Testis (tissue), 3 donors: ENCODE results near the gene FAM13C. TPM values are rescaled to one million over a fixed set of nuclear protein-coding genes. Genes with fewer than 3 reads are reported as not detected.

ENCODE experiments used
- DNase-seq: peaks from one replicate; pipeline ENCODE4 v3.0.0-alpha.2; 2019
- H3K27ac ChIP-seq, 2 donors: fragments of 200-600 bp; sonication (generic); one replicate each; pipeline ENCODE4 v1.5.1; 2019
- H3K27me3 ChIP-seq: fragments of 200-600 bp; sonication (generic); one replicate; pipeline ENCODE4 v1.5.1; 2019
- H3K36me3 ChIP-seq: fragments of 200-600 bp; sonication (generic); one replicate; pipeline ENCODE4 v1.5.1; 2017; ENCODE audit warnings: low read depth; ENCODE audit errors: missing control alignments
- H3K4me1 ChIP-seq: fragments of 200-600 bp; sonication (generic); one replicate; pipeline ENCODE4 v1.5.1; 2019
- H3K4me3 ChIP-seq, 2 donors: fragments of 200-600 bp; sonication (generic); one replicate each; pipeline ENCODE4 v1.5.1; 2017 to 2019
- H3K9me3 ChIP-seq: fragments of 200-600 bp; sonication (generic); one replicate; pipeline ENCODE4 v1.5.1; 2017
- POLR2A ChIP-seq: fragments of 450-650 bp; IDR thresholded peaks from one replicate; pipeline ENCODE4 v1.6.1; 2017; ENCODE audit warnings: antibody characterized with exemption, mild to moderate bottlenecking, moderate library complexity
- WGBS, 2 donors: methylation state at CpG; one replicate each; pipeline ENCODE4 v1.1.5; 2018; 5-methylcytosine and 5-hydroxymethylcytosine counted together
- intact Hi-C: fragments of 100-400 bp; cut with DNase I; formaldehyde crosslinking; loops from one replicate; pipeline ENCODE4 v1.15.1; 2023; ENCODE audit warnings: low total_unique reads
- polyA plus RNA-seq: library from polyadenylated mRNA; stranded (reverse); fragments of 350-450 nt; fragmentation: Illumina TruSeq; extraction: RNeasy Lipid Tissue Mini Kit (QIAGEN cat#74804); gene quantifications from one replicate; pipeline ENCODE4 v1.2.3, GENCODE V29; 2014; ENCODE audit warnings: low read depth, low replicate concordance; ENCODE audit not compliant: insufficient read depth
- total RNA-seq, 2 donors: library from RNA; depleted of rRNA; stranded (reverse); fragments of >200 nt; gene quantifications; one replicate each; pipeline ENCODE4 v1.2.3, GENCODE V29; 2016
- TF ChIP-seq, protein P1 (sequence below), 3 experiments: fragments of 450-650 bp in 2 of 3; fragments of 200-600 bp in 1 of 3; sonication (generic) in 1 of 3; IDR thresholded peaks; one replicate each; pipeline ENCODE4 v1.5.1; 2016 to 2019; ENCODE audit warnings: antibody characterized with exemption in 3 of 3, mild to moderate bottlenecking in 2 of 3, moderate library complexity in 1 of 3

The FAM13C gene
- total and polyA plus RNA-seq, 3 donors from 2014 or later = 12.9 to 50.9 (median 38.5) TPM

DNA sequence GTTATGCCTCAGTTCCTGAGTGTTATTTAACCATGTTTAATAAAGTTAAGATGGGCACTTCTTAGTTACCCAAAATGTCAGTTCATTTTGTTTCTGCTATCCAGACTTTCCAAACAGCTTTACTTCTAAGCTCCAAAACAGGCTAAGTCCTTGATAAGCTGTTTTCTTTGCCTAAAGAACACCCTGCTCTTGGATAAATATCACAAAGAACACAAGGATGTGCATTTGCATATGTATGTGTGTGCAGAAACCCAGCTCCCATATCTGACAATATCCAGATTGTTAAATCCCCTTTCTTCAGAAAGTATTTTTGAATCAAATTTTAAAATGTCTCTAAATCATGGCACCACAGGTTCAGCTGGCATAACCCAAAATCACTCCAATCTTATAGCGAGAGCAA is 19.6 kb downstream of the FAM13C start:
- 53 to 82% methylated on average over 1 of the region's 1 CpG for WGBS, 2 donors
- Histone ChIP-seq H3K9me3 (no peaks in the 10 kb centered on the region), H3K4me3 (no peak overlapping the region), H3K36me3 (no peaks in the 10 kb centered on the region), H3K4me1 (peaks cover 24% of the 10 kb centered on the region), H3K27ac (peak overlapping the region; percentile 9 to 31), H3K27me3 (no peaks in the 10 kb centered on the region)
- TF ChIP-seq, protein P1, sequence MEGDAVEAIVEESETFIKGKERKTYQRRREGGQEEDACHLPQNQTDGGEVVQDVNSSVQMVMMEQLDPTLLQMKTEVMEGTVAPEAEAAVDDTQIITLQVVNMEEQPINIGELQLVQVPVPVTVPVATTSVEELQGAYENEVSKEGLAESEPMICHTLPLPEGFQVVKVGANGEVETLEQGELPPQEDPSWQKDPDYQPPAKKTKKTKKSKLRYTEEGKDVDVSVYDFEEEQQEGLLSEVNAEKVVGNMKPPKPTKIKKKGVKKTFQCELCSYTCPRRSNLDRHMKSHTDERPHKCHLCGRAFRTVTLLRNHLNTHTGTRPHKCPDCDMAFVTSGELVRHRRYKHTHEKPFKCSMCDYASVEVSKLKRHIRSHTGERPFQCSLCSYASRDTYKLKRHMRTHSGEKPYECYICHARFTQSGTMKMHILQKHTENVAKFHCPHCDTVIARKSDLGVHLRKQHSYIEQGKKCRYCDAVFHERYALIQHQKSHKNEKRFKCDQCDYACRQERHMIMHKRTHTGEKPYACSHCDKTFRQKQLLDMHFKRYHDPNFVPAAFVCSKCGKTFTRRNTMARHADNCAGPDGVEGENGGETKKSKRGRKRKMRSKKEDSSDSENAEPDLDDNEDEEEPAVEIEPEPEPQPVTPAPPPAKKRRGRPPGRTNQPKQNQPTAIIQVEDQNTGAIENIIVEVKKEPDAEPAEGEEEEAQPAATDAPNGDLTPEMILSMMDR (IDR thresholded peaks at IDR 0.05) = no peak
- TF ChIP-seq POLR2A = no peak
- intact Hi-C loops = no loop called here
- no peak for DNase-seq

DNA sequence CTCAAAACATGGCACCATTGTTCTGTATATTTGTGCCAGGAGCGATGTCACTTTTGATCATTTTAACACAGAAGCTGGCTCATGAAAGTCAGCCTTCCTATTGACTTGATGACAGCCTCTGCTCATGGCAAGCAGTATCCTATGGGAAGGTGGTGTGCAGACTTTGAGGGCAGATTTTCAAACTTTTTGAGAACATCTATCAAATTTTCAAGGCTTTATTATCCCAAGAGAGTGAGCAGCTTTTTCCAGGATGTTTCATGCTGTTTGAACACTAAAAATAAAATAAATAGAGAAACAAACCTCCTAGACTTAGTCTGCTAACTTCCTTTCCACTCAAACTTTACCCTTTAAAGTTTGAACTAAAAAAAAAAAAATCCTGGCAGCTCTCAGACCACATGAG is 20.3 kb downstream of the FAM13C start:
- no peak for DNase-seq
- intact Hi-C loops = no loop called here
- H3K4me3 ChIP-seq = no peak overlapping the region
- no peaks in the 10 kb centered on the region for H3K27me3 ChIP-seq
- TF ChIP-seq POLR2A = no peak
- TF ChIP-seq, protein P1 (IDR thresholded peaks at IDR 0.05) = no peak
- H3K4me1 ChIP-seq = peaks cover 29% of the 10 kb centered on the region
- H3K9me3 ChIP-seq = no peaks in the 10 kb centered on the region
- 55 to 67% methylated on average over 1 of the region's 1 CpG for WGBS, 2 donors
- no peaks in the 10 kb centered on the region for H3K36me3 ChIP-seq
- peak overlapping the region; percentile 9 to 31 for H3K27ac ChIP-seq

DNA sequence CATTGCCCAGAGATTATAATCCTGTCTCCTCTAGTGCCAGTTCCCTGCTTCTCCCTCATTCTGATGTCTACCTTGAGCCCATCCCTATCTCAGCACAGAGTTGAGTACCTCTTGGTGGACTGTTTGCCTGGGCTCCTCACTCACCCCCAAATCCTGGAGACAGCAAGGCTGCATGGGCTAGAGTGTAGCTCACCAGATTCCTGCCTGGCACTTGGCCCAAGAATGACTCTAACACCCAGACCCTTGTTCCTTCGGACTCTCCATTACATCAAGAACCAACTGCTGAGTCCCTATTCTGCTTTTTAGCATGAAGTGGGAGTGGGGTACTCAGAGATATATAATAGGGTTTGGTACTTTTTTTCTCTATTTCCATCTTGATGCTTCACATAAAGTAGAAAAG is 22.1 kb downstream of the FAM13C start:
- H3K27ac ChIP-seq = peak overlapping the region; percentile 28 to 76

DNA sequence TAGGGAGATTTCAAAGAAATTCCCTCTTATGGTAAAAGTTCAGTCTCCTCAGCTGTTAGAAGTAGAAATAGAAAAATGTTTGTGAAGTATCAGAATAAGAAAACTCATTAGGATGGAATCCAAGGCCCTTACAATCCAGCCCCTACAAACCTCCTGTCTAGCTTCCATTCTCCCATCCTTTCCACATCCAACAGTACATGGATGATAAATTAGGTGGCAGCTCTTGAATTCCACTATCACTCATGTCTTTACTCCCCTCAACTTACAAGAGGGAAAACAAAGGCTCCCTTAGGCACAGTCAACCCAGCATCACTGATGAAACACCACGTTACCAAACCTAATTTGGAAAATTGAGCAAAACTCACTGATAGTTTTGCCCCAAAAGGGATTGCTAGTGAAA is 23.0 kb downstream of the FAM13C start:
- no peaks in the 10 kb centered on the region for H3K36me3 ChIP-seq
- intact Hi-C loops = no loop called here
- H3K27ac ChIP-seq = peak overlapping the region; percentile 36 to 76
- H3K27me3 ChIP-seq = no peaks in the 10 kb centered on the region
- 30 to 58% methylated on average over 1 of the region's 1 CpG for WGBS, 2 donors
- peaks cover 32% of the 10 kb centered on the region for H3K4me1 ChIP-seq
- no peaks in the 10 kb centered on the region for H3K9me3 ChIP-seq
- H3K4me3 ChIP-seq = no peak overlapping the region
- TF ChIP-seq POLR2A = no peak
- TF ChIP-seq, protein P1 (IDR thresholded peaks at IDR 0.05) = no peak
- no peak for DNase-seq

More for the DNA sequence above, 22.1 kb downstream of the FAM13C start:
- TF ChIP-seq, protein P1 (IDR thresholded peaks at IDR 0.05) = no peak
- TF ChIP-seq POLR2A = no peak
- Histone ChIP-seq H3K27me3 (no peaks in the 10 kb centered on the region), H3K9me3 (no peaks in the 10 kb centered on the region), H3K4me1 (peaks cover 32% of the 10 kb centered on the region), H3K4me3 (no peak overlapping the region), H3K36me3 (no peaks in the 10 kb centered on the region)
- 57 to 77% methylated on average over 1 of the region's 1 CpG for WGBS, 2 donors
- intact Hi-C loops = no loop called here
- DNase-seq = no peak

DNA sequence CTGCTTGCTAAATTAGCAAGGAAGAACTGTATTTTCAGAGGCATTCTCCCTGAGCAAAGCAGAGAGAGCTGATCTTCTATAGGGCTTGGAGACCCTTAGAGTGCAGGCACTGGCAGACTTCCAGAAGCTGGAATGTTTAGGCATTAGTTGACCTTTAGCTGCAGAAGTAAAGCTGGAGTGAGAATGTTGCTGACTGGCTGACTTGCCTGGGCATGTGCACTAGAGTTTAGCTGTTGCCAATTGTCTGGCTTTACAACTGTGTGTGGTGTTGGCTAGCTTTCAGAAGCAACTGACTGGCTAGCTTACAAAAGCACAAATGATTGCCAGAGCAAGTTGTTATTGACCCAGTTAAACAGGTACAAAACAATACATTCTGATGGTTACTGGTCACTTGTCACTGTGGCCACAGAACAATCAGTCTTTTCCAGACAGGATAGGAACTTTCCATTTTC is 25.1 kb downstream of the FAM13C start:
- intact Hi-C loops = no loop called here
- Histone ChIP-seq H3K36me3 (no peaks in the 10 kb centered on the region), H3K27me3 (no peaks in the 10 kb centered on the region), H3K9me3 (no peaks in the 10 kb centered on the region), H3K4me1 (peaks cover 27% of the 10 kb centered on the region), H3K27ac (peak overlapping the region; percentile 41 to 87), H3K4me3 (no peak overlapping the region)
- DNase-seq = peak; percentile 67
- TF ChIP-seq, protein P1 (IDR thresholded peaks at IDR 0.05) = no peak
- no peak for TF ChIP-seq POLR2A
